HepG2 (cell line): ENCODE data around the gene HAO2. TPM values are rescaled to one million over a fixed set of nuclear protein-coding genes. Genes with fewer than 3 reads are reported as not detected.
A peak's percentile ranks its signal among the peaks of the same experiment; 100 is the strongest.

Experiments
- CAMTA2 ChIP-seq: sonication (generic); formaldehyde crosslinking; IDR thresholded peaks from 2 replicates; pipeline ENCODE4 v1.4.0; 2020; ENCODE audit warnings: mild to moderate bottlenecking, missing genetic modification reagents, borderline replicate concordance
- CTCF ChIP-seq: sonication (generic); formaldehyde crosslinking; IDR thresholded peaks from 2 replicates; pipeline ENCODE4 v1.5.0; 2020; ENCODE audit warnings: mild to moderate bottlenecking, missing genetic modification reagents, moderate library complexity
- FOXA1 ChIP-seq, 2 experiments: fragments of 450-650 bp in 1 of 2; sonication (generic) in 1 of 2; formaldehyde crosslinking in 1 of 2; IDR thresholded peaks; 2 replicates each; pipeline versions ENCODE4 v1.4.0 to v1.6.1; 2016 to 2020; ENCODE audit warnings: missing genetic modification reagents in 1 of 2
- FOXJ3 ChIP-seq: sonication (generic); formaldehyde crosslinking; IDR thresholded peaks from 2 replicates; pipeline ENCODE4 v1.4.0; 2020; ENCODE audit warnings: missing genetic modification reagents, mild to moderate bottlenecking, borderline replicate concordance
- HNRNPK ChIP-seq: fragments of 200-400 bp; formaldehyde crosslinking; IDR thresholded peaks from 2 replicates; pipeline ENCODE4 v1.6.1; 2018; ENCODE audit warnings: low read length, low read depth, moderate library complexity, mild to moderate bottlenecking; ENCODE audit not compliant: poor library complexity, severe bottlenecking
- PAXIP1 ChIP-seq: sonication (generic); formaldehyde crosslinking; conservative IDR thresholded peaks from 2 replicates; pipeline ENCODE4 v1.4.0; 2020; ENCODE audit warnings: mild to moderate bottlenecking, missing genetic modification reagents, moderate library complexity
- SIX4 ChIP-seq: sonication (generic); formaldehyde crosslinking; IDR thresholded peaks from 2 replicates; pipeline ENCODE4 v1.4.0; 2020; ENCODE audit warnings: missing genetic modification reagents
- SKIL ChIP-seq: sonication (generic); formaldehyde crosslinking; IDR thresholded peaks from 2 replicates; pipeline ENCODE4 v1.8.0; 2022; ENCODE audit warnings: missing genetic modification reagents, mild to moderate bottlenecking, moderate library complexity, borderline replicate concordance
- SP5 ChIP-seq: IDR thresholded peaks from 2 replicates; pipeline ENCODE4 v1.6.1; 2016; ENCODE audit warnings: low read depth, borderline replicate concordance
- THRA ChIP-seq: sonication (generic); formaldehyde crosslinking; IDR thresholded peaks from 2 replicates; pipeline ENCODE4 v1.4.0; 2020; ENCODE audit warnings: missing genetic modification reagents, borderline replicate concordance
- ZBTB49 ChIP-seq: sonication (generic); formaldehyde crosslinking; IDR thresholded peaks from 2 replicates; pipeline ENCODE4 v1.4.0; 2020; ENCODE audit warnings: missing genetic modification reagents, borderline replicate concordance
- ZMYM4 ChIP-seq: sonication (generic); formaldehyde crosslinking; IDR thresholded peaks from 2 replicates; pipeline ENCODE4 v1.8.1; 2023; ENCODE audit warnings: mild to moderate bottlenecking, missing genetic modification reagents
- ZNF333 ChIP-seq: sonication (generic); formaldehyde crosslinking; IDR thresholded peaks from 2 replicates; pipeline ENCODE4 v1.4.0; 2020; ENCODE audit warnings: mild to moderate bottlenecking, missing genetic modification reagents, borderline replicate concordance
- ZNF510 ChIP-seq: sonication (generic); formaldehyde crosslinking; IDR thresholded peaks from 2 replicates; pipeline ENCODE4 v1.4.0; 2020; ENCODE audit warnings: low read depth, mild to moderate bottlenecking, missing genetic modification reagents
- ZNF556 ChIP-seq: sonication (generic); formaldehyde crosslinking; IDR thresholded peaks from 2 replicates; pipeline ENCODE4 v1.4.0; 2020; ENCODE audit warnings: mild to moderate bottlenecking, missing genetic modification reagents, borderline replicate concordance
- ZNF619 ChIP-seq: sonication (generic); formaldehyde crosslinking; IDR thresholded peaks from 2 replicates; pipeline ENCODE4 v1.4.0; 2020; ENCODE audit warnings: mild to moderate bottlenecking, missing genetic modification reagents
- polyA plus RNA-seq, 8 experiments: library from polyadenylated mRNA; depleted of rRNA in 3 of 8; stranded (reverse) in 7 of 8; unstranded in 1 of 8; fragments of >200 nt; fragmentation: Illumina TruSeq in 4 of 8; extraction: Trizol in 4 of 8; gene quantifications; 2 replicates each; pipeline versions ENCODE4 v1.2.1 to v1.2.3, GENCODE V29; 2011 to 2016; ENCODE audit warnings: low read depth in 4 of 8, missing spikeins in 1 of 8, mixed read lengths in 1 of 8; ENCODE audit not compliant: insufficient read depth in 1 of 8
- total RNA-seq, 5 experiments: library from RNA; depleted of rRNA; stranded (reverse); fragments of >200 nt; fragmentation: Illumina TruSeq; extraction: Trizol; gene quantifications; 2 replicates each; pipeline ENCODE4 v1.2.3, GENCODE V29; 2016; ENCODE audit warnings: low read depth in 1 of 5

HAO2 gene
- total and polyA plus RNA-seq, 2 of the 13 experiments (the other 11 are each of a cell fraction or from before 2014, with no cell fraction given), result 0.05 to 0.09 TPM

GRCh38 chr1:119341372-119341947, 27.1 kb upstream of the HAO2 start (continued):
- no peak for TF ChIP-seq ZBTB49 (CRISPR knock-in tag)
- no peak for TF ChIP-seq CAMTA2 (CRISPR knock-in tag)
- TF ChIP-seq SKIL, result peak; percentile 76; the same call in 1 of the 2 replicates
- TF ChIP-seq ZMYM4 (CRISPR knock-in tag), result peak; percentile 95
- TF ChIP-seq ZNF556, result peak; percentile 77
- TF ChIP-seq SP5 (CRISPR knock-in tag), result 0 out of 2 replicates have a peak, but pooled peaks have one; percentile 10
- peak; percentile 85; the same call in 1 of the 2 replicates for TF ChIP-seq FOXJ3 (CRISPR knock-in tag)
- peak; percentile 23; the same call in 1 of the 2 replicates for TF ChIP-seq CTCF (CRISPR knock-in tag)
- TF ChIP-seq PAXIP1 (CRISPR knock-in tag), result peak; percentile 99
- TF ChIP-seq THRA, result peak; percentile 76
- peak; percentile 71 for TF ChIP-seq SIX4 (CRISPR knock-in tag)
- no peak for TF ChIP-seq ZNF333 (CRISPR knock-in tag)
- no peak for TF ChIP-seq ZNF619 (CRISPR knock-in tag)
- no peak for TF ChIP-seq HNRNPK
- peak; percentile 59; the same call in 1 of the 2 replicates for TF ChIP-seq FOXA1 (IDR thresholded peaks at IDR 0.05)
- peak; percentile 93 for TF ChIP-seq FOXA1 (CRISPR knock-in tag; IDR thresholded peaks at IDR 0.05)
- 0 out of 2 replicates have a peak, but pooled peaks have one; percentile 24 for TF ChIP-seq ZNF510
